ENCODE data around the gene SERAC1. TPM values are rescaled to one million over a fixed set of nuclear protein-coding genes. Genes with fewer than 3 reads are reported as not detected.

The SERAC1 gene
- total and polyA plus RNA-seq, 2 donors (not counting 1 experiment from before 2014, with no cell fraction given): 1.9 to 5.8 TPM

DNA sequence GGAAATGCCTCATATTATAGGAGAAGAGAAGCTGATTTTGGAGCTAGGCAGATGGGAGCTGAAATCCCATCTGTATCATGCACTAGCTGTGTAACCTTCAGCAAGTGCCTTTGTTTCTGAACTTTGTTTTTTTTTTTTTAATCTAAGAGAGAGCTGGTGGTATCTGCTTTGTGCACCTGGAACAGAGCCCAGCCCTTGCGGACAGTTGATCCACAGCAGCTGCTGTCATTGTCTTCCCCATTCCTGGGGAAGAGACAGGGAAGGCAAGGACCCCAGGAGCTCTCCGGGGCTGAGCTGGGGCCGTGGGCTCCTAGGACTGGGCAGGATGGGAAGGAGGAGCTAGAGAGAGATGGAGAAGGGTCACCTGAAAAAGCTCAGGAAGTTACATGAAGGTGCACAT is 94.3 kb downstream of the SERAC1 start:
- Histone ChIP-seq H3K9ac (ENCODE audit: low read length) (no peak overlapping the region), H3K27me3 (replicated peaks in 1 of 4; ENCODE audit: control extremely low read depth in 1 of 4, control insufficient read depth in 3 of 4, insufficient read depth in 4 of 4, low read length in 3 of 4) (no peaks in the 10 kb centered on the region), H3K4me3 (ENCODE audit: control extremely low read depth in 1 of 5, extremely low read depth in 1 of 5, insufficient read depth in 1 of 5, low read depth in 2 of 5, low read length in 4 of 5) (no peak overlapping the region), H3K27ac (ENCODE audit: low read length in 2 of 2) (no peak overlapping the region), H3K4me1 (ENCODE audit: control insufficient read depth in 2 of 2, insufficient read depth in 2 of 2, low read length in 2 of 2) (peaks cover 0 to 5% of the 10 kb centered on the region in 2 donors), H2AFZ (ENCODE audit: insufficient read depth, low read depth, low read length, poor library complexity, severe bottlenecking) (no peak overlapping the region), H3K4me2 (replicated peaks; ENCODE audit: low read depth, low read length, poor library complexity, severe bottlenecking) (no peak overlapping the region), H3K79me2 (ENCODE audit: control insufficient read depth, insufficient read depth, low read length) (no peaks in the 10 kb centered on the region), H3K9me3 (ENCODE audit: control extremely low read depth in 1 of 3, control insufficient read depth in 2 of 3, insufficient read depth in 1 of 3, low read length in 2 of 3) (no peaks in the 10 kb centered on the region), H3K36me3 (replicated peaks in 1 of 2; ENCODE audit: control extremely low read depth in 1 of 2, control insufficient read depth in 1 of 2, extremely low read depth in 1 of 2, insufficient read depth in 2 of 2, low read length in 1 of 2) (peaks cover 3 to 16% of the 10 kb centered on the region in 2 experiments), H4K20me1 (ENCODE audit: control insufficient read depth, insufficient read depth, low read length, poor library complexity, severe bottlenecking) (no peaks in the 10 kb centered on the region)
- DNase-seq (no peak), ATAC-seq (ENCODE audit: low read depth) (no peak)
- WGBS (ENCODE audit: insufficient coverage): 96% methylated on average over 3 of the region's 3 CpGs
- Mint-ChIP-seq H3K4me1 (peaks cover 2% of the 10 kb centered on the region), H3K4me3 (no peak overlapping the region), H3K9me3 (ENCODE audit: insufficient read depth) (no peaks in the 10 kb centered on the region), H3K27me3 (no peaks in the 10 kb centered on the region), H3K27ac (no peak overlapping the region)
- TF ChIP-seq, protein P1, sequence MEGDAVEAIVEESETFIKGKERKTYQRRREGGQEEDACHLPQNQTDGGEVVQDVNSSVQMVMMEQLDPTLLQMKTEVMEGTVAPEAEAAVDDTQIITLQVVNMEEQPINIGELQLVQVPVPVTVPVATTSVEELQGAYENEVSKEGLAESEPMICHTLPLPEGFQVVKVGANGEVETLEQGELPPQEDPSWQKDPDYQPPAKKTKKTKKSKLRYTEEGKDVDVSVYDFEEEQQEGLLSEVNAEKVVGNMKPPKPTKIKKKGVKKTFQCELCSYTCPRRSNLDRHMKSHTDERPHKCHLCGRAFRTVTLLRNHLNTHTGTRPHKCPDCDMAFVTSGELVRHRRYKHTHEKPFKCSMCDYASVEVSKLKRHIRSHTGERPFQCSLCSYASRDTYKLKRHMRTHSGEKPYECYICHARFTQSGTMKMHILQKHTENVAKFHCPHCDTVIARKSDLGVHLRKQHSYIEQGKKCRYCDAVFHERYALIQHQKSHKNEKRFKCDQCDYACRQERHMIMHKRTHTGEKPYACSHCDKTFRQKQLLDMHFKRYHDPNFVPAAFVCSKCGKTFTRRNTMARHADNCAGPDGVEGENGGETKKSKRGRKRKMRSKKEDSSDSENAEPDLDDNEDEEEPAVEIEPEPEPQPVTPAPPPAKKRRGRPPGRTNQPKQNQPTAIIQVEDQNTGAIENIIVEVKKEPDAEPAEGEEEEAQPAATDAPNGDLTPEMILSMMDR (IDR thresholded peaks at IDR 0.05): no peak
- no peak for TF ChIP-seq EZH2 (IDR thresholded peaks at IDR 0.05; ENCODE audit: borderline replicate concordance, insufficient read depth, low read depth, low read length, poor library complexity, severe bottlenecking)
- intact Hi-C loops (cut with micrococcal nuclease): loop anchor here (2.0 to 5.0 kb wide), 4 partner anchors 46 to 317 kb away; no protein-coding TSS in a partner anchor
- POLR2A ChIA-PET: interaction anchor here (0.7 kb wide), 1 partner anchor 318 kb away, joined by 3 read pairs; no protein-coding TSS in a partner anchor
- CTCF ChIA-PET: interaction anchor here (0.7 to 3.7 kb wide), 13 partner anchors 9 to 759 kb away, joined by 3 to 27 read pairs (median 4); partner anchors contain the start of gene SYNJ2

DNA sequence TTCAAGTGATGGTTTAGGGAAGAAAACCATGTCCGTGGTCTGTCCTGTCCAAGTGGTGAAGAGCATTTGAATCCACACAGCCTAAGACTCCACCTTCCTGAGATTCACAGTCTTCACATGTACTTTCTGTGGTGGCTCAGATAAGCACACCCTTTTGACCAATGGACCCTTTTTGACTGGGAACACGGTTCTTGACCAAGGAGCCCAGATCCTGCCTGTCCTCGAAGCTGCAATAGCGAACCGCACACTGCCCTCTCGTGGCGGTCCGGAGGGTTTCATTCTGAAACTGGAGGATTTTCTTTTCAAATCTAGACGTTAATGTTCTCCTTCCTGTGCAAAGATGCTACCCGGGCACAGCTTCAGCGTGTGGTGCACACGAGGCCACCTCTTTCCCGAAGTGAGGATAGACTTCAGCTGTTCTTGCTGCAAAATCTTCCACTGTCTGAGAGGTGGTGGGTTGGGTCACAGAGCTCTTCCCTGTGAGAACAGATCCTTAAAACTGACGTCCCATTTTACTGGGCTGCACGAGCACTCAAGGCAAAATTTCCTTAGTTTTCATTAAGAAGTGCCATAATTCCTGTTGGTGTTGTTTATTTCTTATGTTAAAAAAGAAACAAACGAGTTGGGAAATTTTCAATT is 95.9 kb downstream of the SERAC1 start:
- Mint-ChIP-seq H3K4me3 (no peak overlapping the region), H3K27me3 (no peaks in the 10 kb centered on the region), H3K9me3 (ENCODE audit: insufficient read depth) (no peaks in the 10 kb centered on the region), H3K27ac (peak overlapping the region; percentile 22), H3K4me1 (peaks cover 2% of the 10 kb centered on the region)
- TF ChIP-seq, protein P1 (IDR thresholded peaks at IDR 0.05): peak; percentile 85
- no peak for TF ChIP-seq EZH2 (IDR thresholded peaks at IDR 0.05; ENCODE audit: borderline replicate concordance, insufficient read depth, low read depth, low read length, poor library complexity, severe bottlenecking)
- intact Hi-C loops (cut with micrococcal nuclease): loop anchor here (1.0 to 5.0 kb wide), 5 partner anchors 45 to 315 kb away; partner anchors contain the start of gene SYNJ2
- ChIA-PET POLR2A (interaction anchor here (0.7 kb wide), 1 partner anchor 119 kb away, joined by 4 read pairs; no protein-coding TSS in a partner anchor), CTCF (interaction anchor here (0.6 to 3.7 kb wide), 29 partner anchors 8 to 757 kb away, joined by 3 to 27 read pairs (median 5); partner anchors contain the start of gene SYNJ2)
- 18% methylated on average over 15 of the region's 16 CpGs for WGBS (ENCODE audit: insufficient coverage)
- Histone ChIP-seq H3K9ac (ENCODE audit: low read length) (no peak overlapping the region), H4K20me1 (ENCODE audit: control insufficient read depth, insufficient read depth, low read length, poor library complexity, severe bottlenecking) (no peaks in the 10 kb centered on the region), H2AFZ (ENCODE audit: insufficient read depth, low read depth, low read length, poor library complexity, severe bottlenecking) (peak overlapping the region; percentile 57), H3K27ac (ENCODE audit: low read length in 2 of 2) (no peak overlapping the region), H3K79me2 (ENCODE audit: control insufficient read depth, insufficient read depth, low read length) (no peaks in the 10 kb centered on the region), H3K36me3 (replicated peaks in 1 of 2; ENCODE audit: control extremely low read depth in 1 of 2, control insufficient read depth in 1 of 2, extremely low read depth in 1 of 2, insufficient read depth in 2 of 2, low read length in 1 of 2) (peaks cover 3 to 10% of the 10 kb centered on the region in 2 experiments), H3K4me1 (ENCODE audit: control insufficient read depth in 2 of 2, insufficient read depth in 2 of 2, low read length in 2 of 2) (peaks cover 0 to 5% of the 10 kb centered on the region in 2 donors), H3K27me3 (replicated peaks in 1 of 4; ENCODE audit: control extremely low read depth in 1 of 4, control insufficient read depth in 3 of 4, insufficient read depth in 4 of 4, low read length in 3 of 4) (no peaks in the 10 kb centered on the region), H3K4me3 (ENCODE audit: control extremely low read depth in 1 of 5, extremely low read depth in 1 of 5, insufficient read depth in 1 of 5, low read depth in 2 of 5, low read length in 4 of 5) (no peak overlapping the region), H3K4me2 (replicated peaks; ENCODE audit: low read depth, low read length, poor library complexity, severe bottlenecking) (no peak overlapping the region), H3K9me3 (ENCODE audit: control extremely low read depth in 1 of 3, control insufficient read depth in 2 of 3, insufficient read depth in 1 of 3, low read length in 2 of 3) (no peaks in the 10 kb centered on the region)
- peak; percentile 71 for DNase-seq
- peak; percentile 63 for ATAC-seq (ENCODE audit: low read depth)

Measured in B cell (primary cell).